K562 (cell line): ENCODE data around the gene MFN1. TPM values are rescaled to one million over a fixed set of nuclear protein-coding genes. Genes with fewer than 3 reads are reported as not detected.
A peak's percentile ranks its signal among the peaks of the same experiment; 100 is the strongest.

Source experiments
- ARID1B ChIP-seq: fragments of 450-650 bp; IDR thresholded peaks from 2 replicates; pipeline ENCODE4 v1.6.1; 2016; ENCODE audit warnings: antibody characterized with exemption, mild to moderate bottlenecking, inconsistent platforms
- HNRNPH1 ChIP-seq: fragments of 200-400 bp; formaldehyde crosslinking; optimal IDR thresholded peaks from 2 replicates; pipeline ENCODE3; 2017; ENCODE audit warnings: low read depth, mild to moderate bottlenecking, low read length, moderate library complexity
- NEUROD1 ChIP-seq: fragments of 150-350 bp; IDR thresholded peaks from 2 replicates; pipeline ENCODE4 v1.6.1; 2014; ENCODE audit warnings: borderline replicate concordance, low read length, low read depth; ENCODE audit not compliant: partially characterized antibody
- PPARD ChIP-seq: fragments of 250-450 bp; sonication (Bioruptor Pico); IDR thresholded peaks from 2 replicates; pipeline ENCODE4 v1.8.0; 2022; ENCODE audit warnings: inconsistent platforms, mild to moderate bottlenecking, moderate library complexity
- RBFOX2 ChIP-seq: fragments of 200-400 bp; formaldehyde crosslinking; IDR thresholded peaks from 2 replicates; pipeline ENCODE4 v1.6.1; 2017; ENCODE audit warnings: low read depth, mild to moderate bottlenecking, low read length, moderate library complexity
- RBM22 ChIP-seq: fragments of 200-400 bp; formaldehyde crosslinking; IDR thresholded peaks from 2 replicates; pipeline ENCODE4 v1.6.1; 2018; ENCODE audit warnings: low read length, low read depth; ENCODE audit not compliant: poor library complexity, severe bottlenecking
- ZFP1 ChIP-seq: fragments of 450-650 bp; formaldehyde crosslinking; IDR thresholded peaks from 2 replicates; pipeline ENCODE4 v1.4.0; 2020; ENCODE audit warnings: mild to moderate bottlenecking, mixed read lengths
- ZKSCAN8 ChIP-seq: fragments of 200-800 bp; sonication (Bioruptor generic); IDR thresholded peaks from 2 replicates; pipeline ENCODE4 v1.6.1; 2016; ENCODE audit warnings: missing genetic modification characterization, missing compliant biosample characterization
- ZNF23 ChIP-seq: fragments of 250-450 bp; sonication (Bioruptor Pico); IDR thresholded peaks from 2 replicates; pipeline ENCODE4 v1.4.0; 2020; ENCODE audit warnings: mild to moderate bottlenecking
- ZNF707 ChIP-seq: fragments of 250-450 bp; sonication (Bioruptor Pico); conservative IDR thresholded peaks from 2 replicates; pipeline ENCODE4 v1.8.0; 2022; ENCODE audit warnings: inconsistent platforms, mild to moderate bottlenecking, moderate library complexity
- polyA plus RNA-seq, 8 experiments: library from polyadenylated mRNA; depleted of rRNA in 4 of 8; stranded (reverse) in 5 of 8; unstranded in 3 of 8; fragments of >200 nt; fragmentation: Nextera tagmentation in 2 of 8; fragmentation: Illumina TruSeq in 1 of 8; extraction: Ambion mirVana in 2 of 8; extraction: Trizol in 1 of 8; gene quantifications; 2 replicates each; pipeline versions ENCODE4 v1.2.1 to v1.2.3, GENCODE V29; 2011 to 2014; ENCODE audit warnings: inconsistent platforms in 1 of 8, missing spikeins in 1 of 8
- total RNA-seq, 7 experiments: library from RNA; depleted of rRNA in 6 of 7; stranded (reverse); fragments of >200 nt in 6 of 7; fragmentation: Illumina TruSeq in 2 of 7; extraction: Trizol in 2 of 7; gene quantifications; 2 replicates each; pipeline versions ENCODE4 v1.2.1 to v1.2.3, GENCODE V29; 2011 to 2021; ENCODE audit warnings: low replicate concordance in 1 of 7
- TF ChIP-seq, protein P1 (sequence below): fragments of 450-650 bp; IDR thresholded peaks from 2 replicates; pipeline ENCODE4 v1.6.1; 2017; ENCODE audit warnings: antibody characterized with exemption, mild to moderate bottlenecking
- TF ChIP-seq, protein P2 (sequence below): fragments of 450-650 bp; conservative IDR thresholded peaks from 2 replicates; pipeline ENCODE4 v1.6.1; 2016; ENCODE audit warnings: missing genetic modification characterization, low read depth, mild to moderate bottlenecking, control low read depth, missing compliant biosample characterization
- TF ChIP-seq, protein P3 (sequence below), 2 experiments: fragments of 450-650 bp; IDR thresholded peaks; 2 replicates each; pipeline ENCODE4 v1.6.1; 2016
- TF ChIP-seq, protein P4 (sequence below): sonication (generic); formaldehyde crosslinking; IDR thresholded peaks from 2 replicates; pipeline ENCODE4 v1.8.0; 2022; ENCODE audit warnings: missing genetic modification reagents, mild to moderate bottlenecking, borderline replicate concordance

Gene MFN1
- total and polyA plus RNA-seq, 9 of the 15 experiments (the other 6 are each of a cell fraction or from before 2014, with no cell fraction given) = 10.5 to 42.7 (median 22.6) TPM

DNA sequence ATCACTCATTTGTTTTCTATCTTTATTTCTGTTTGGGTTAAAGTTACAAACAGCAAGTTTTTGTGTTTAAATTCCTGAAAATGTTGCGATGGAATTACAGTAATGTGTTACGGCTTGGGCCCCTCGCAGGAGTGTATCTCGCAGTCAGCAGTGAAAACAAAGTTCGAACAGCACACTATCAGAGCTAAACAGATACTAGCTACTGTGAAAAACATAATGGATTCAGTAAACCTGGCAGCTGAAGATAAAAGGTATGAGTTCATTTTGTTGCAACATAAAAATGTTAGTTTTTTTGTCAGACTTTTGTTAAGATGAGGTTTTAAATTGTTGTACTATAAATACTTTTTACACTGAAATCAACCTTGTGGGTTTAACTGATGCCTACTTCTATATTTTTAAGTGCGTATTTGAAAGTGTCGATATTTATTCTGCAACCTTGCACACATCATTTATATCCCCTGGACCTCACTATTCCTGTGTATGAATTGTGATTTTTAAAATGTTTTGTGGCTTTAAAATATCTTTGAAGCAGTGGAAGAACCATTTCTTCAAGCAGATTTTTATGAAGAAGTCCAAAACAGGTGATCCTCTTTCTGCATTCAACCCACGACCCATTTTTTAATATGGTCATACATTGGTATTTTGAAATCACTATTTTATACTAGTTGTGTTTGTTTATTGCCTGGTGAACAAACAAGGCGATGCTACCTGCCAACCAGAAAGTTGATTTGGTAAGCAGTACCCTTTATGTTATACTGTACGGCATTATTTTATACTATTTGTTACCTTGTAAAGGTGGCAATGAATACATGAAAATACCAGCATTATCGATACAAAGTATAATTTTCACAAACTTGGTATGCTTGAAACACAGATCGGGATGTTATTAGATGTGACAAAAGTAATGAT, 27.8 kb downstream of the MFN1 start (continued):
- TF ChIP-seq, protein P1, sequence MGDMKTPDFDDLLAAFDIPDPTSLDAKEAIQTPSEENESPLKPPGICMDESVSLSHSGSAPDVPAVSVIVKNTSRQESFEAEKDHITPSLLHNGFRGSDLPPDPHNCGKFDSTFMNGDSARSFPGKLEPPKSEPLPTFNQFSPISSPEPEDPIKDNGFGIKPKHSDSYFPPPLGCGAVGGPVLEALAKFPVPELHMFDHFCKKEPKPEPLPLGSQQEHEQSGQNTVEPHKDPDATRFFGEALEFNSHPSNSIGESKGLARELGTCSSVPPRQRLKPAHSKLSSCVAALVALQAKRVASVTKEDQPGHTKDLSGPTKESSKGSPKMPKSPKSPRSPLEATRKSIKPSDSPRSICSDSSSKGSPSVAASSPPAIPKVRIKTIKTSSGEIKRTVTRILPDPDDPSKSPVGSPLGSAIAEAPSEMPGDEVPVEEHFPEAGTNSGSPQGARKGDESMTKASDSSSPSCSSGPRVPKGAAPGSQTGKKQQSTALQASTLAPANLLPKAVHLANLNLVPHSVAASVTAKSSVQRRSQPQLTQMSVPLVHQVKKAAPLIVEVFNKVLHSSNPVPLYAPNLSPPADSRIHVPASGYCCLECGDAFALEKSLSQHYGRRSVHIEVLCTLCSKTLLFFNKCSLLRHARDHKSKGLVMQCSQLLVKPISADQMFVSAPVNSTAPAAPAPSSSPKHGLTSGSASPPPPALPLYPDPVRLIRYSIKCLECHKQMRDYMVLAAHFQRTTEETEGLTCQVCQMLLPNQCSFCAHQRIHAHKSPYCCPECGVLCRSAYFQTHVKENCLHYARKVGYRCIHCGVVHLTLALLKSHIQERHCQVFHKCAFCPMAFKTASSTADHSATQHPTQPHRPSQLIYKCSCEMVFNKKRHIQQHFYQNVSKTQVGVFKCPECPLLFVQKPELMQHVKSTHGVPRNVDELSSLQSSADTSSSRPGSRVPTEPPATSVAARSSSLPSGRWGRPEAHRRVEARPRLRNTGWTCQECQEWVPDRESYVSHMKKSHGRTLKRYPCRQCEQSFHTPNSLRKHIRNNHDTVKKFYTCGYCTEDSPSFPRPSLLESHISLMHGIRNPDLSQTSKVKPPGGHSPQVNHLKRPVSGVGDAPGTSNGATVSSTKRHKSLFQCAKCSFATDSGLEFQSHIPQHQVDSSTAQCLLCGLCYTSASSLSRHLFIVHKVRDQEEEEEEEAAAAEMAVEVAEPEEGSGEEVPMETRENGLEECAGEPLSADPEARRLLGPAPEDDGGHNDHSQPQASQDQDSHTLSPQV = peak; percentile 63; the same call in 1 of the 2 replicates
- TF ChIP-seq ZNF707 (CRISPR knock-in tag) = no peak
- TF ChIP-seq, protein P2, sequence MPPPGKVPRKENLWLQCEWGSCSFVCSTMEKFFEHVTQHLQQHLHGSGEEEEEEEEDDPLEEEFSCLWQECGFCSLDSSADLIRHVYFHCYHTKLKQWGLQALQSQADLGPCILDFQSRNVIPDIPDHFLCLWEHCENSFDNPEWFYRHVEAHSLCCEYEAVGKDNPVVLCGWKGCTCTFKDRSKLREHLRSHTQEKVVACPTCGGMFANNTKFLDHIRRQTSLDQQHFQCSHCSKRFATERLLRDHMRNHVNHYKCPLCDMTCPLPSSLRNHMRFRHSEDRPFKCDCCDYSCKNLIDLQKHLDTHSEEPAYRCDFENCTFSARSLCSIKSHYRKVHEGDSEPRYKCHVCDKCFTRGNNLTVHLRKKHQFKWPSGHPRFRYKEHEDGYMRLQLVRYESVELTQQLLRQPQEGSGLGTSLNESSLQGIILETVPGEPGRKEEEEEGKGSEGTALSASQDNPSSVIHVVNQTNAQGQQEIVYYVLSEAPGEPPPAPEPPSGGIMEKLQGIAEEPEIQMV = 0 out of 2 replicates have a peak, but pooled peaks have one; percentile 12
- no peak for TF ChIP-seq PPARD (CRISPR knock-in tag)
- no peak for TF ChIP-seq HNRNPH1
- peak; percentile 100 for TF ChIP-seq ARID1B
- TF ChIP-seq NEUROD1 = peak; percentile 84
- no peak for TF ChIP-seq ZFP1 (CRISPR knock-in tag)
- TF ChIP-seq RBM22 = no peak
- TF ChIP-seq, protein P3, sequence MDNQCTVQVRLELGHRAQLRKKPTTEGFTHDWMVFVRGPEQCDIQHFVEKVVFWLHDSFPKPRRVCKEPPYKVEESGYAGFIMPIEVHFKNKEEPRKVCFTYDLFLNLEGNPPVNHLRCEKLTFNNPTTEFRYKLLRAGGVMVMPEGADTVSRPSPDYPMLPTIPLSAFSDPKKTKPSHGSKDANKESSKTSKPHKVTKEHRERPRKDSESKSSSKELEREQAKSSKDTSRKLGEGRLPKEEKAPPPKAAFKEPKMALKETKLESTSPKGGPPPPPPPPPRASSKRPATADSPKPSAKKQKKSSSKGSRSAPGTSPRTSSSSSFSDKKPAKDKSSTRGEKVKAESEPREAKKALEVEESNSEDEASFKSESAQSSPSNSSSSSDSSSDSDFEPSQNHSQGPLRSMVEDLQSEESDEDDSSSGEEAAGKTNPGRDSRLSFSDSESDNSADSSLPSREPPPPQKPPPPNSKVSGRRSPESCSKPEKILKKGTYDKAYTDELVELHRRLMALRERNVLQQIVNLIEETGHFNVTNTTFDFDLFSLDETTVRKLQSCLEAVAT (IDR thresholded peaks at IDR 0.05) = 0 out of 4 replicates have a peak, but pooled peaks of 1 of the 2 experiments have one; percentile 30
- TF ChIP-seq ZKSCAN8 (CRISPR knock-in tag) = peak; percentile 60; the same call in 1 of the 2 replicates
- TF ChIP-seq ZNF23 (CRISPR knock-in tag) = no peak
- TF ChIP-seq, protein P4, sequence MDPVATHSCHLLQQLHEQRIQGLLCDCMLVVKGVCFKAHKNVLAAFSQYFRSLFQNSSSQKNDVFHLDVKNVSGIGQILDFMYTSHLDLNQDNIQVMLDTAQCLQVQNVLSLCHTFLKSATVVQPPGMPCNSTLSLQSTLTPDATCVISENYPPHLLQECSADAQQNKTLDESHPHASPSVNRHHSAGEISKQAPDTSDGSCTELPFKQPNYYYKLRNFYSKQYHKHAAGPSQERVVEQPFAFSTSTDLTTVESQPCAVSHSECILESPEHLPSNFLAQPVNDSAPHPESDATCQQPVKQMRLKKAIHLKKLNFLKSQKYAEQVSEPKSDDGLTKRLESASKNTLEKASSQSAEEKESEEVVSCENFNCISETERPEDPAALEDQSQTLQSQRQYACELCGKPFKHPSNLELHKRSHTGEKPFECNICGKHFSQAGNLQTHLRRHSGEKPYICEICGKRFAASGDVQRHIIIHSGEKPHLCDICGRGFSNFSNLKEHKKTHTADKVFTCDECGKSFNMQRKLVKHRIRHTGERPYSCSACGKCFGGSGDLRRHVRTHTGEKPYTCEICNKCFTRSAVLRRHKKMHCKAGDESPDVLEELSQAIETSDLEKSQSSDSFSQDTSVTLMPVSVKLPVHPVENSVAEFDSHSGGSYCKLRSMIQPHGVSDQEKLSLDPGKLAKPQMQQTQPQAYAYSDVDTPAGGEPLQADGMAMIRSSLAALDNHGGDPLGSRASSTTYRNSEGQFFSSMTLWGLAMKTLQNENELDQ = no peak
- peak; percentile 38; the same call in 1 of the 2 replicates for TF ChIP-seq RBFOX2
